ENCODE results near the gene GPR34. TPM values are rescaled to one million over a fixed set of nuclear protein-coding genes. Genes with fewer than 3 reads are reported as not detected.

GPR34 gene
- polyA plus RNA-seq, 1 donor from 2014 or later: not detected

- no peaks in the 10 kb centered on the region for H4K20me1 ChIP-seq (ENCODE audit: insufficient read depth)
- H3K27ac ChIP-seq (ENCODE audit: low read length): no peak overlapping the region
- TF ChIP-seq EZH2 (IDR thresholded peaks at IDR 0.05; ENCODE audit: borderline replicate concordance, insufficient read depth, low read length, poor library complexity, severe bottlenecking): no peak
- TF ChIP-seq MXI1 (conservative IDR thresholded peaks at IDR 0.05; ENCODE audit: poor library complexity, severe bottlenecking): no peak
- TF ChIP-seq POLR2AphosphoS5 (IDR thresholded peaks at IDR 0.05): no peak
- no peak for TF ChIP-seq SMC3 (conservative IDR thresholded peaks at IDR 0.05; ENCODE audit: poor library complexity)
- no peak for TF ChIP-seq EP300 (conservative IDR thresholded peaks at IDR 0.05; ENCODE audit: poor library complexity, severe bottlenecking)
- TF ChIP-seq REST (IDR thresholded peaks at IDR 0.05; ENCODE audit: borderline replicate concordance): no peak
- no peaks in the 10 kb centered on the region for H3K27me3 ChIP-seq (ENCODE audit: insufficient read depth, low read depth, low read length)
- H3K4me3 ChIP-seq (ENCODE audit: low read length): no peak overlapping the region
- no peak overlapping the region for H2AFZ ChIP-seq (ENCODE audit: low read depth, low read length)
- no peak overlapping the region for H3K4me2 ChIP-seq (ENCODE audit: low read length)
- H3K9me3 ChIP-seq (ENCODE audit: low read length): no peaks in the 10 kb centered on the region
- H3K36me3 ChIP-seq (ENCODE audit: insufficient read depth, low read length): no peaks in the 10 kb centered on the region
- H3K9me2 ChIP-seq (ENCODE audit: insufficient read depth, low read length): no peaks in the 10 kb centered on the region
- H3F3A ChIP-seq (ENCODE audit: insufficient read depth, low read length, poor library complexity, severe bottlenecking): no peaks in the 10 kb centered on the region
- H3K9ac ChIP-seq (ENCODE audit: low read length): no peak overlapping the region
- H3K79me2 ChIP-seq (replicated peaks; ENCODE audit: insufficient read depth, low read length): no peaks in the 10 kb centered on the region
Observed at GRCh38 chrX:41693024-41693423, 4.3 kb downstream of the GPR34 start.

GRCh38 chrX:41695426-41695825 is 6.7 kb downstream of the GPR34 start:
- Histone ChIP-seq H3K9me2 (ENCODE audit: insufficient read depth, low read length) (no peaks in the 10 kb centered on the region), H4K20me1 (ENCODE audit: insufficient read depth) (no peaks in the 10 kb centered on the region), H3K79me2 (replicated peaks; ENCODE audit: insufficient read depth, low read length) (no peaks in the 10 kb centered on the region), H3K9ac (ENCODE audit: low read length) (no peak overlapping the region), H2AFZ (ENCODE audit: low read depth, low read length) (no peak overlapping the region), H3K27me3 (ENCODE audit: insufficient read depth, low read depth, low read length) (no peaks in the 10 kb centered on the region), H3K27ac (ENCODE audit: low read length) (no peak overlapping the region), H3F3A (ENCODE audit: insufficient read depth, low read length, poor library complexity, severe bottlenecking) (no peaks in the 10 kb centered on the region), H3K36me3 (ENCODE audit: insufficient read depth, low read length) (no peaks in the 10 kb centered on the region), H3K4me3 (ENCODE audit: low read length) (no peak overlapping the region), H3K4me2 (ENCODE audit: low read length) (no peak overlapping the region), H3K9me3 (ENCODE audit: low read length) (no peaks in the 10 kb centered on the region)
- TF ChIP-seq CTCF (IDR thresholded peaks at IDR 0.05; ENCODE audit: poor library complexity, severe bottlenecking) (no peak), EZH2 (IDR thresholded peaks at IDR 0.05; ENCODE audit: borderline replicate concordance, insufficient read depth, low read length, poor library complexity, severe bottlenecking) (no peak), EP300 (conservative IDR thresholded peaks at IDR 0.05; ENCODE audit: poor library complexity, severe bottlenecking) (no peak), POLR2AphosphoS5 (IDR thresholded peaks at IDR 0.05) (no peak), MXI1 (conservative IDR thresholded peaks at IDR 0.05; ENCODE audit: poor library complexity, severe bottlenecking) (no peak), SMC3 (conservative IDR thresholded peaks at IDR 0.05; ENCODE audit: poor library complexity) (no peak), REST (IDR thresholded peaks at IDR 0.05; ENCODE audit: borderline replicate concordance) (no peak), RAD21 (conservative IDR thresholded peaks at IDR 0.05) (no peak), TAF1 (IDR thresholded peaks at IDR 0.05; ENCODE audit: low read depth) (no peak)
